Amniotic stem cell (primary cell): ENCODE data around the gene ARHGEF16.
A peak's percentile ranks its signal among the peaks of the same experiment; 100 is the strongest.

Experiments
- DNase-seq: peaks from one replicate; lab custom pipeline; 2025; lab: John Stamatoyannopoulos, UW

The ARHGEF16 gene

DNA sequence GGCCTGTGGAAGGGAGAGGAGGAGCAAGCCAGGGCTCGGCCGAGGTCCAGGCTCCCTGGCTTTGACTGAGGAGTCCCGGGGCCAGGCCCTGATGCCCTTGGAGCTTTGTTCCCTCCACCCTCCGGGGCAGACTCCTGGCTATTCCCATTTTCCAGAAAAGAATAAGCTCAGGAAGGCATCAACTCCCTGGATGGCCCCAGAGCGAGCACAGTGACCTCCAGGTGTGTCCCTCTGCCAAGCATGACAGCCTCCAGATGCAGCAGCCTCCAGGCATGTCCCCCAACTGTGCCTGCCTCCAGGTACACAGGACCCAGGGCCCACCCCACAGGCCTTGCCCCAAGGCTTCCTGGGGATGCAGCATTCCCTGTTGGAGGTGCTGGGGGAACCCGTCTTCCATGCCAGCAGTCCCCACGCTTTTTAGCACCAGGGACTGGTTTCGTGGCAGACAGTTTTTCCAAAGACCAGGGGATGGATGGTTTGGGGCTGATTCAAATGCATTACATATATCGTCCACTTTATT is 15.7 kb upstream of the ARHGEF16 start:
- DNase-seq: no peak

DNA sequence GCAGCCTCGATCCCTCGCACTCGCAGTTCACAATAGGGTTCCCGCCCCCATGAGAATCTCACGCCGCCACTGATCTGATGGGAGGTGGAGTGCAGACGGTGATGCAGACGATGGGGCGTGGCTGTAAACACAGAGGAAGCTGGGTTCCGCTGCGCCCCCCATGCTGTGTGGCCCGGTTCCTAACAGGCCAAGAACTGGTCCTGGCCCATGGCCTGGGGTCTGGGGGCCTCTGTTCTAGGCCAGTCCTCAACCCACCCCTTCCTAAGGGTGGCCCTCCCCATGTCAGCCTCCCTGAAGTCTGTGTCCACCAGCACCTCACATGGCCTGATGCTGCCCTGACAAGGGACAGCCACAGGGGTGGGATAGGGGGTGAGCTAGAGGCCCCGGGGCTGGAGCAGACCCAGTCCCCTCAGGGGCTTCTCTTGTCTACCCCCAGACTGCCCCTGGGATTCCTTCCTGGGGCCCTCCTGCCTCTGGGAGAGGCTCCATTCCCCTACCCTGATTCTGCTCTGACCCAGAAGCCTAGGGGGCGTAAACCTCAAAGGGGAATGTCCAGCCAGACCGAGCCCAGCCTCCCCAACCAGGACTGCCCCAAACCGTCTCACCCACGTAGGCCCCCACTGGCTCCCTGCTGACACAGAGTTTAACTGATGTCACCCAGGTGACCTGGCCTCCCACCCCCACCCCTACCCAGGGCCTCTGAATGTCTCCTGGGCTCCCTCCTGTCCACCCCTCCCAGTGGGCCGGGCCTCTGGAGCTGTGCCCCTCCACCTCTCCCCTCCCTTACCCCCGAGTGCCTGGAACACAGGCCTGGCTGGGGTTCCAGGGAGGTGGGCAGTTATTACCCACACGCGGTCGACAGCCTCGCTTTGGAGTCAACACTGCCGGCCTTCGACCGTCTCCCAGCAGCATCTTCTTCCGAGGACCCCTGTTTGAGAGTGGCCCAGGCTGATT is 14.8 kb upstream of the ARHGEF16 start:
- no peak for DNase-seq

DNA sequence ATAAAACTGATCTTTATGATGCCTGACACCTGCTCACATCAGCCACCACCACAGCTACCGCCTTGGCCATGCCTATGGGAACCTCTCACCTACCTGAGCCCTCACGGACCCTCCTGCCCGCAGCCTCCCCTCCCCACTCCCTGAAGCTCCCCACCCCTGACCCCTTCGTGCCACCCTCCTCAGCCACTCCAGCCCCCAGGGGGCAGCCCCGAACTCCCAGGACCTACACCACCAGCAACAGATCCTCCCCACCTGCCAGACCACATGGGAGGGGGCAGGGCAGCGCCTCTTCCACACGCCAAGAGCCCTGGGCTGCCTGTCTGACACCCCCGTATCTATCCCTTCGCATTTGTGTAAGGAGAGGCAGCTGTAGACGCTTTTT is 14.2 kb upstream of the ARHGEF16 start:
- no peak for DNase-seq

DNA sequence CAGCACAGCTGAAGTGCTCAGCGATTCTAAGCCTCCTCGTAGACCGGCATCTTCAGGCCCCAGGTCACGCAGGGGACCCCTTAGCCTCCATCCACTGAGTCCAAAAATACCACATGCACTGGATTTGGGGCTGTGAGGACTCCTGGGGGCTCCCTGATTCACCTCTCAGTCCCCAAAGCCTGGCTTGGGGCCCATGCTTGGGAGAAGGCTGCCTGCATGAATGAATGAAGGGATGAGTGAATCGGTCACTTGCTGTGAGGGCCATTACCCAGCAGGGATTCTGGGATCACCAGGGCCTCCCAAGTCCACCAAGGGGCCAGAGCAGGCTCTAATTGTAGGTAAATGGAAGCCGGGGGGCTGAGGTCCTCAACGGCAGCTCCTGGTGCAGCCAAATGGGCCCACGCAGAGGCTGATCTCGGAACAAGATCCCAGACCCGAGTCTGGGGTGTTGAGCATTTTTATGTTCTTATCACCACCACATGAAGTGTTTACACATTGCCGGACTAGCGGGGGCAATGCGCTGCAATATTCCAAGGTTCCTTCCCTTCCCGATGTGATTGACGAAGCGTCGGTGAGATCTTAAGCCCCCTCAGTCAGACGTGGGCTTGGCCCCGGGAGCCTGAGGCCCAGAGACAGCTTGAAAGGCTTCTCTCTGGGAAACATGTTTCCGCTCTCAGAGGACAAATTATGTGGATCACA is 13.6 kb upstream of the ARHGEF16 start:
- DNase-seq: no peak

DNA sequence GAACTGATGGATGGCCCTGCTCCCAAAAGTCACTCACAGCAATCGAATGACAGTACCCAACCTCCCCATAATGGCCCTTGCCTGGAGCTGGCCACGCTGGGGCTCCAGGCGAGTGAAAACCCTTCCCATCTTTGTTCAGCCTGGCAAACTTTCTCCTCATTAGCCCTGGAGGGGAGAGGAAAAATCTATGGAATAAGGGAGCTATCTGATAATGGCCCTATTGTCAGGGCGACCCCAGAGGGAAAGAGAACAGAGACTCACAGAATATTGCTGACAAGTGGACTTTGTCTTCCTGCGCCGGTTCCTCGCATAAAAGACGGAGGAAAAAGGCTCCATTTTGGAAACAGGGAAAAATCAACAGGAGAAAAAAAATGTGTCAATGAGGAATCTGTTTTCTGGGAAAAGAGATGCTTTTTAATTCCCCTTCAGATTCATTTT is 13.0 kb upstream of the ARHGEF16 start:
- DNase-seq: no peak

DNA sequence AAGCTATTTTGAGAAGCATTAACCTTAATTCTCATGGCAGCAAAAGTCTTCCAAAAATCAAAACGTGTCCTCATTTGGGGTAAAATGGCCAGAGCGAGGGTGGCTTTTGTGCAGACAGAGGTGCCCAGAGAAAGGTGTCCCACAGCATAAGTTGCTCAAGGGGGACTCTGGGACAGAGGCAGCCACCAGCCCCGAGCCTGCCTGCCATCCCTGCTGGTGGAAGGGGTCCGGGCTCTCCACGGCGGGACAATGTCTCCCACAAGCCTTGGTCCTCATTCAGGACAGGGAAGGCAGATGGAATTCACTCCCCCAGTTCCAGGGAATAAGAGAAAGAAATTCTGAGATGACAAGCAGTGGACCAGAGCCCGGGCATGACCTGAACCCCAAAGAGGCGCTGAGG is 12.6 kb upstream of the ARHGEF16 start:
- no peak for DNase-seq

DNA sequence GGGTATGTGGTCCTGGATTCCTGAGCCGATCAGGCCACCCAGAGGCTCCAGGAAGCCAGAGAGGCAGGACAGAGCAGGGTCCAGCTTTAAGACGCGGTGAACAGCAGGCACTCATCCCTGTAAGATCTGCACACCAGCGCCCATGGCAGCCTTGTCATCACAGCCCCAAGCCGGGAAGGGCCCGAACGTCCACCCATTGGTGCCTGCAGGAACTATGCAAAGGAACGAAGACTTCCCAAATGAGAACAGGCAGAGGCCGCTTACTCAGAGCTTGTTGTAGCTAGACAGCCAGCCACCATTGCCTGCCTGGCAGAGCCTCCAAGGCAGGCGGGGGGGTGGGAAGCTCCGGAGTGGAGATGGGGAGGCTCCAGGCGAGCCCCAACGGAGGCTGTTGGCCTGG is 12.1 kb upstream of the ARHGEF16 start:
- DNase-seq: no peak

DNA sequence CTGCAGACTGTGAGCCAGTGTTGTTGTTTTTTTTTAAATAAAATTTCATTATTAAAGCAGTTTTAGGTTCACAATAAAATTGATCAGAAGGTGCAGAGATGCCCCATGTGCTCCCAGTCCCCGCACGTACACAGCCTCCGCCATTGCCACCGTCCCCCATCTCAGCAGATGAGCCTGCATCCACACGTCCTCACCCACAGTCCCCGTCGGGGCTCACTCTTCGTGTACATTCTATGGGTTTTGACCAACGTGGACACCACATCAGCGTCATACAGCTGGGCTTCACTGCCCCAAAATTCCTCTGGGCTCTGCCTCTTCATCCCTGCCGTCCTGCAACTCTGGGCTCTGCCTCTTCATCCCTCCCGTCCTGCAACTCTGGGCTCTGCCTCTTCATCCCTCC is 11.6 kb upstream of the ARHGEF16 start:
- no peak for DNase-seq

DNA sequence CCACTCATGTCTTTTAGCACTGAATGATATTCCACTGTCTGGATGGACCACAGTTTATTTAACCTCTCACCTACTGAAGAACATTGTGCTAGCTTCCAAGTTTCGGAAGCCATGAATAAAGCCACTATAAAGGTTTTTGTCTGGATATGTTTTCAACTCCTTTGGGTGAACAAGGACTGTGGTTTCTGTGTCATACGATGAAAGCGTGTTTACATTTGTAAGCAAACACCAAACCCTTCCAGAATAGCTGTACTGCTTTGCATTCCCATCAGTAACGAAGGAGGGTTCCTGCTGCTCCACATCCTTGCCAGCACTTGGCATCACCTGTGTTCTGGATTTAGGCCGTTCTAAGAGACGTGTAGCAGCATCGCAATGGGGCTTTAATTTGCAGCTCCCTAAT is 10.7 kb upstream of the ARHGEF16 start:
- no peak for DNase-seq

DNA sequence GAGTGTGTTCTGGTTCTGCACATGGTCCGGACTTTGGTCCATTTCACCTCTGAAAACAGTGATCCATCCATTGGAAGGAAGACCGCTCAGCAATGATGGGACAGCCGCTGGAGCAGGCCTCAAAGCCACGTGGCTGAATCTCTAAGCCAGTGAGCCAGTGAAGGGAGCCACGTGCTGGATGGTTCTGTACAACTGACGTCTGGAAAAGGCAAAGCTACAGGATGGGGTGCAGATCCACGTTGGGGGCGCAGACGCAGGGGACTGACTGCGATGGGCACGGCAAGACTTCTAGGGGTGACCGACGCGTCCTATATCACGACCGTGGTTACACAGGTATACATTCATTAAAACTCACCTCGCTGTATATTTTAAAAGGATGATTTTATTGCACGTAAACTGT is 10.2 kb upstream of the ARHGEF16 start:
- no peak for DNase-seq

DNA sequence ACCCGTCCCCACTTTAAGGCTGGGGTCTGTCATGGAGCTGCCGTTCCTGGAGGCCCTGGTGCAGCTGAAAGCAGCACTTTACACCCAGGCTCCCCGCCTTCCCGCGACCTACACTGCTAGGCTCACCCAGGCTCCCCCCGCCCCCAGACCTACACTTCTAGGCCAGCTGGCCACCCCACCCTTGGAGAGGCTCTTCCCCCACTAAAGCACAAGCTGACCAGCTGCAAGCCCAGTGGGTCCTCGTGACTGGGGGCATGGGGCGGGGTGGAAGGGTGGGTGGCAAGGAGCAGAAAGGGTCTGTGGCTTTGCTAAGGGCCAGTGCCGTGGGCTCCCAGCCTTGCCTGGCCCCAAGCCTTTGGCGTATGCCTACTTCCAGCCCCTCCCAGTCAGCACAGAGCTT is 9.7 kb upstream of the ARHGEF16 start:
- DNase-seq: no peak

DNA sequence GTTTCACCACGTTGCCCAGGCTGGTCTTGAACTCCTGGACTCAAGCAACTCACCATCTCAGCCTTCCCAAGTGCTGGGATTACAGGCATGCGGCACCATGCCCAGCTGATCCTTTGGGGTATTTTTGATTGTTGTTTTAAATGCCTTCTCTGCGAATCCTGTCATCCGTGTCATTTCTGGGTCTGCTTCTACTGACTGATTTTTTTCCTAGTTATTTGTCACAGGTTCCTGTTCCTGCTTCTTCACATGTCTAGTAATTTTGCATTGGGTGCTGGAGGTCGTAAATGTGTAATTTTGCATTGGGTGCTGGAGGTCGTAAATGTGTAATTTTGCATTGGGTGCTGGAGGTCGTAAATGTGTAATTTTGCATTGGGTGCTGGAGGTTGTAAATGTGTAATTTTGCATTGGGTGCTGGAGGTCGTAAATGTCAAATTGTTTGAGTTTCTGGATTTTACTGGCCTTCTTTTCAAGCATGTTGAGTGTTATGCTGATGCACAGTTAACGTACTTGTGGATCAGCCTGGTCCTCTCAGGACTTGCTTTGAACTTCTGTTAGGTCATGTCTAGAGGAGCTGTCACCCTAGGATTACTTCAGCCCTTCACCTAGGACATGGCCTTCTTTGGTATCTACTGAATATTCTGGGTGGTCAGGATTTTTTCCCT is 4.1 kb upstream of the ARHGEF16 start:
- no peak for DNase-seq

DNA sequence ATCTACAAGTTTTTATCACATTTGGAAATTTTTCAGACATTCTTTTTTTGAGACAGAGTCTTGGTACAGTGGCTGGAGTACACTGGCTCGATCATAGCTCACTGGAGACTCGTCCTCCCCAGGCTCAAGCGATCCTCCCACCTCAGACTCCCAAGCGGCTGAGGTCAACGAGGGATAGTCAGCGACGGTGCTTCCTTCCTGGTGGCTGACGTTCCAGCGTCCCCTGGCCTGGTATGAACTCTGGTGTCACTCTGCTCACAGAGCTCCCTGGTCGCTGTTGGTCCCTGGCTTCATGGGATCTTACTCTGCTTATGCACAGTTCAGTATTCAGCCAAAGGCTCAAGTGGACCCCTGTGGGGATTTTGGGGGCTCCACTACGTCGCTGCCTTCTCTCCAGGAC is 3.5 kb upstream of the ARHGEF16 start:
- no peak for DNase-seq

DNA sequence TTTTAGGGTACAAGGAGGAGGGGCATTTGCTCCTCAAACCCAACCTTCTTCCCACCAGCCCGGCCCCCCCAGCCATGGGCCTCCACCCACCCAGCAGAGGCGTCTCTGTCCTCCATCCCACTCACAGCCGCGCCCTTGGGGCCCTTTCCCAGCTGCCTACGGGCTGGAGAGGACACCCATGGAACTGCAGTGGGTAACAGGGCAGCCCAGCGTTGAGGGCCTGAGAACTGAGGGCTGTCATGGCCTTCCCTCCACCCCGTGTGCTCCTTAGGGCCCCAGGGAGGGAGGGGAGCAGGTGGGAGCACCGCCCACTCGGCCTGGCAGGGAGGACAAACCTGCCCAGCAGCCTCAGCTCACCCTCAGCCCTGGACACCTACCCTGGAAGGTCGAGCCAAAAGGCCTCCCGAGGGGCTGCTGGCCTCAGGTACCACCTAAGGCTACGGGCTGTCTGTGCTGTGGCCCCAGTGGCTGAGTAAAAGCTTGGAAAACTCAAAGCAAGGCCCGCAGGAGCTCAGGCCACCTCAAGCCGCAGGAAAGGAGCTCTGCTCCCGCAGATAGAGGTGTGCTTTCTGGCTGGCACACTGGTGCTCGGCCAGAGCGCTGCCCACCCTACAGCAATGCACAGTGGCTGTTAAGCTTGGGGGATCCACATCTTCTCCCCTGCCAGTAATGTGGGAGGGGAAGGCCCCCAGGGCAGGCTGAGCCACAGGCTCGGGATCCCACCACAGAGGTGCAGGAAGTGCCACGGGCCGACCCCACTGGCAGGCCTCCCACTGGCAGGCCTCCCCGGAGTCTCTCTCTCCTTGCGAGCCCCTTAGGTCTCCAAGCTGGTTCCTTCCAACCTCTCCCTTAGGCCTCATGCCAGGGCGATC is 2.2 kb upstream of the ARHGEF16 start:
- no peak for DNase-seq

DNA sequence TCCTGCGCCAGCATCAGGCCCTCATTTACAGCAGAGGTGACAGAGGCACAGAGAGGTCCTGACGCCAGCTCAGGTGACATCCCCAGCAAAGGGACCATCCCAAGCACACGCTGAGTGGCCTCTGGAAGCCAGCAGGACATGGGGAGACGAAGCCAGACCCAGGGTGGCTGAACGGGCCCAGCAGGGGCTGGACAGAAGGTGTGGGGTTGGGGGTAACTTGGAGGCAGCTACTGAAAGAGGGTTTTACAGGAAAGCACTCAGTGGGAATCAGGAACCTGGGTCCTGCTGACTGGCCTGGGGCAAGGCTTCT is 1.6 kb upstream of the ARHGEF16 start:
- no peak for DNase-seq

DNA sequence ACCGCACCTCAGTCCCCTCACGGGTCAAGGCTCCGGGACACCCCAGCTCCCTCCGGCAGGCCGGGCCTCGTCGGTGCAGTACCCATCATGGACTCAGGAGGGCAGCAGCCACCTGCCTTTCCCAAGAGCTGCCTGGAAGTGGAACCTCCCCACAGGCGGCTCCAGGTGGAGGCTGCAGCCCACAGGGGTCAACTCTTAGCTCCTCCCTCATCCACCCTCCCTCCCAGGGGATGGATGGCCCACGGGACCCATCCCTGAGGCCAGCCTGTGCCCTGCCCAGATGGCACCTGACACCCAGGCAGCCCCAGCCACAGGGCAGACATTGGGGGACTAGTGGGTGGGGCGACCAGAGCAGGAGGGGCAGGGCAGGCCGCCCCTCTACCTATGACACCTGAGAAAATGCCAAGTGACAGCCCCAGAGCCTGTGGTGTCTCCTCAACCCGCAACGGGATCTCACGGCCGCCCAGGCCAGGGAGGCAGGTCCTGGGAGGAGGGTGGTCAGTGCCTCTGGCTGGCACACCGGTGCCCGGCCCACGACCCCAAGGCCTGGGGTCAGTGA is 1.2 kb upstream of the ARHGEF16 start:
- DNase-seq: peak; percentile 19

DNA sequence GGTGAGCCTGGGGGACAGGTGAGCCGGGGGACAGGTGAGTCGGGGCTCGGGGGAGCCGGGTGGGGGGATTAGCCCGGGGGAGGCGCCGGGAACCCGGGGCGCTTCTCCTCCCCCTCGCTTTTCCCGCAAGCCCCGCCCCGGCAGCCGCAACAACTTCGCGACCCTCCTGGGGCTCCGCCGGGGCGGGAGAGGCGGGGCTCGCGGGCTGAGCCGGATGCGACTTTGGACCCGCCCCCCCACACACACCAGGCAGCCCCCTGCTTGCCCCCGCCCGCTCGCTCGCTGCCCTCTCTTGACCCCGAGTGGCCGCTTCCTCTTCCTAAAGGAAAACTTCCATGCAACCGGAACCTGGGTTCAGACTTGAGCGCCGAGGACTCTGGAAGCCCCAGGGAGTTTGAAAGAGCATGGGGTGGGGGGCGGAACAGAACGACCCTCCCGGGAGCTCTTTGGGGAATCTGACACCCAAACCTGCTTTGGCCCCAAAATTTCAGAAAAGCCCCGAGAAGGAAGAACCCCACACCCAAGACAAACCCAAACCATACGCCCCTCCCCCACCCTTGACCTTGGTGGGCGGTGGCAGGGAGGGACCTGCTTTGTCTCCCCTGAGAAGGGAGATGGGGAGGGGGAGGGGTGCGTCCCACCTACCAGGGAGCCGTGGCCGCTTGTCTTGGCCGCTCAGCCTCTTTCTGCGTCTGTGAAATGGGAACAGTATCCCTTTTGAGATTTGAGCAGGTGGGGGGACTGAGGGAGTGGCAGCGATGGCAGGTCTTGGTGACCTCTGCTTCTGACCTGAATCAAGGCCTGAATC is 550 bp downstream of the ARHGEF16 start:
- no peak for DNase-seq

DNA sequence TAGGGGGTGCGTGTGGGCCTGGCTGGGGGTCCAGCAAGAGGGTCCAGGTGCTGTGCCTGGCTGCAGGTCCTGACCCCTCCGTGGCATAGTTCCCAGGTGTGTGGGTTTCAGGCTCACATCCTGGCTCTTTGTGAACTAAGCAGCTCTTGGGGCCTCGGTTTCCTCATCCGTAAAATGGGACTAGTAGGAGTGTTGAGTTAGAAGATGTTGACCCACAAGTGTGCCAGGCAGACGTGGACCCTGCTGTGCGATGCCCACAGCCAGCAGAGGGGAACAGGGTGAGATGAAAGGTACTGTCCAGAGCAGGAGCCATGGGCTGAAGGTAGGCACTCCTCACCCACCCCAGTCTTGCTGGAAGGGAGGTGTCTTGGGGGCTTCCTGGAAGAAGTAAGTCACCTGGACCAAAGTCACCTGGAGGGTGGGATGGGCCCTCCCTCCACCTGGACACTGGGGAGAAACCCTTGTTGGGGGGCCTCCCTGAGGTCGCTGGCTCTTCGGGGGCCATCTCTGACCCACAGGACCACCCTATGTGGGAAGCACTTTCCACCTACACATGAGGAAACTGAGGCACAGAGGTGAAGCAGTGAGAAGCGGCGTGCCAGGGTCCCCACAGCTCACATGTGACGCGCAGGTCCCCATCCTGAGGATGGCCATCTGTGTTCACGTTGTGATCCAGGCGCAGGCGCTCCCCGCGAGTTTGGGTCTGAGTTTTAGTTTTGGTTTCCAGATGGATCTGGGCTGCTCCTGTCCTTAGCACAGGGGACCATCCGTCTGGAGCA is 1.4 kb downstream of the ARHGEF16 start:
- DNase-seq: no peak

DNA sequence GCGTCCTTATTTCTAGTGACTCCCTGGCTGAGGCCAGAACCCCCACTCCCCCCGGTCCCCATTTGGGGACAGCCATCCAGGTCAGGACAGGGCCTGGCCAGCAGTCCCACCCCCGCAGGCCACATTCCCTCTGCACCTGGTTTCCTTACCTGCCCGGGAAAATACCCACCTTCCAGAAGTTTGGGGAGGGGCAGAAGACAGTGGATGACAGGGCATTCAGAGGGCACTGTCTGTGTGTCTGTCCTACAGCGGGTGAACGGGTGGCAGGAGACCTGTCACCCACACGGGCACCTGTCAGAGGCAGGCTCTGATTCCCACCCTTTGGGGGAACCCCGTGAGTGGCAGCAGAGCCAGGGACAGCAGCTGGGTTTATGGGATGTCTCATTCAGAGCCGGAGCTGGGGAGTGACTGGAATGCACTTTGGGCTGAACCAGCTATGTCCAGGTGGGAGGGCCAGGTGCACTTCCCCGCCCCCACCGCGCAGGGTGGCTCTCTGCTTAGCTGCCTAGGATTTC is 2.0 kb downstream of the ARHGEF16 start:
- DNase-seq: no peak
